Thymus (tissue), 11 donors: ENCODE results near the gene TENT5C. TPM values are rescaled to one million over a fixed set of nuclear protein-coding genes. Genes with fewer than 3 reads are reported as not detected.

ENCODE experiments used
- DNase-seq, 9 donors: peaks; one replicate each; pipeline ENCODE4 v3.0.0-alpha.2; 2013; ENCODE audit warnings: low spot score in 9 of 9, low read depth in 6 of 9, missing footprints in 1 of 9
- H3K27ac ChIP-seq, 2 donors: one replicate each; pipeline ENCODE4 v1.5.1; 2013; ENCODE audit warnings: control low read depth in 1 of 2, low read depth in 1 of 2, low read length in 1 of 2, mild to moderate bottlenecking in 1 of 2, moderate library complexity in 1 of 2
- H3K27me3 ChIP-seq, 2 donors: one replicate each; pipeline ENCODE4 v1.5.1; 2013; ENCODE audit warnings: low read length in 1 of 2; ENCODE audit not compliant: control insufficient read depth in 2 of 2, insufficient read depth in 1 of 2
- H3K36me3 ChIP-seq, 2 donors: one replicate each; pipeline ENCODE4 v1.5.1; 2013; ENCODE audit warnings: low read length in 1 of 2, mild to moderate bottlenecking in 1 of 2, moderate library complexity in 1 of 2; ENCODE audit not compliant: control insufficient read depth in 2 of 2, insufficient read depth in 2 of 2
- H3K4me1 ChIP-seq, 2 donors: one replicate each; pipeline ENCODE4 v1.5.1; 2013; ENCODE audit warnings: low read length in 2 of 2; ENCODE audit not compliant: control insufficient read depth in 2 of 2, insufficient read depth in 2 of 2
- H3K4me3 ChIP-seq, 2 donors: one replicate each; pipeline ENCODE4 v1.5.1; 2013; ENCODE audit warnings: low read length in 2 of 2, control low read depth in 1 of 2, mild to moderate bottlenecking in 1 of 2
- H3K9me3 ChIP-seq, 2 donors: one replicate each; pipeline ENCODE4 v1.5.1; 2013; ENCODE audit warnings: low read length in 1 of 2, mild to moderate bottlenecking in 1 of 2; ENCODE audit not compliant: control insufficient read depth in 2 of 2, insufficient read depth in 1 of 2
- WGBS: extraction: QIAGEN DNeasy Blood & Tissue Kit; methylation state at CpG from one replicate; pipeline ENCODE4 v1.1.7; 2013; 5-methylcytosine and 5-hydroxymethylcytosine counted together
- polyA plus RNA-seq: library from polyadenylated mRNA; stranded (reverse); fragments of 200-250 nt; gene quantifications from one replicate; pipeline ENCODE4 v1.2.3, GENCODE V29; 2013
- total RNA-seq: library from RNA; stranded (reverse); fragments of 120-200 nt; gene quantifications from one replicate; pipeline ENCODE4 v1.2.4, GENCODE V29; 2013
- donor health status: healthy.

Gene TENT5C
- total and polyA plus RNA-seq, 2 donors, result 2.5 to 3.7 TPM

DNA sequence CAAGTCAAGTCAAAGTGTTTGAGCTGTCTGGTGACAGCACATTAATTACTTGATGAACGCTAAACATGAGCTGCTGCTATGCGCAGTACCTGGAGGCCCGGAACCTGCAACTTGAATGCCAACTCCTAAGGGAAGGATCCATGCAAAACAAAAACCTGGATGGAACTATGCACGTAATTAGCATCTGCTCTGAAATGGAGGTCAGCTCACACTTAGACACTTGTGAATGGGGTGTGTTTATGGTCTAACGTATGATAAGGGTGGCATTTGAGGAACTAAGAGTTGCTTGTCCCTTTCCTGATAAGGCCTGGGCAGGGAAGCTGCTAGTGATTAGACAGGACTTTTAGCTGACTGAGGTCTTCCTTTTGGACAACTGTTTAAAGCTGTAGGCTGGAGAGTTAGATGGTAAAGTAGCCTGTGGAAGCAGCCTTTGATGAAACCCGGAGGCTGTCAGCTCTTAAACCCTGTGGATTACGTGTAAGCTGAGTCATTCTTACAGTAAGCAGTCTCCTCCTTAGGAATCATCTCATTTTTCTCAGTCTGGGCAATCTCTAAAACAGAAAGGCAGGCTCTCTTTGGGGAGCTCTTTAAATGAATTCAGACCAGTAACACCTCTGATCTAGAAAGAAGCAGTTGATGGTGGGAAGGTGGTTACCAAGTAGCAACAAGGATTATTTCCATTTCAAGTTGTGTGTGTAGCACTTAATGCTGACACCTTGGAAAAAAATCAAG lies 6.8 kb downstream of the TENT5C start:
- no peak overlapping the region for H3K27ac ChIP-seq

GRCh38 chr1:117613249-117613968 lies 7.6 kb downstream of the TENT5C start:
- peaks cover 4 to 7% of the 10 kb centered on the region in 2 donors for H3K4me1 ChIP-seq
- H3K9me3 ChIP-seq, result no peaks in the 10 kb centered on the region
- WGBS, result 88% methylated on average over 8 of the region's 8 CpGs
- peaks cover 0 to 34% of the 10 kb centered on the region in 2 donors for H3K27me3 ChIP-seq
- H3K27ac ChIP-seq, result no peak overlapping the region
- DNase-seq, result no peak
- H3K4me3 ChIP-seq, result no peak overlapping the region
- no peaks in the 10 kb centered on the region for H3K36me3 ChIP-seq

More for the DNA sequence above, 6.8 kb downstream of the TENT5C start:
- H3K4me3 ChIP-seq, result no peak overlapping the region
- no peaks in the 10 kb centered on the region for H3K9me3 ChIP-seq
- H3K27me3 ChIP-seq, result peaks cover 0 to 41% of the 10 kb centered on the region in 2 donors
- WGBS, result 45% methylated on average over 7 of the region's 7 CpGs
- peaks cover 4 to 7% of the 10 kb centered on the region in 2 donors for H3K4me1 ChIP-seq
- H3K36me3 ChIP-seq, result no peaks in the 10 kb centered on the region
- no peak for DNase-seq

- Histone ChIP-seq H3K27me3 (peaks cover 0 to 29% of the 10 kb centered on the region in 2 donors), H3K4me1 (peaks cover 4 to 7% of the 10 kb centered on the region in 2 donors), H3K36me3 (no peaks in the 10 kb centered on the region), H3K27ac (no peak overlapping the region), H3K4me3 (no peak overlapping the region), H3K9me3 (no peaks in the 10 kb centered on the region)
- 93% methylated on average over 9 of the region's 9 CpGs for WGBS
- DNase-seq, result no peak
These were observed 8.3 kb downstream of the TENT5C start for GRCh38 chr1:117613969-117614729.

DNA sequence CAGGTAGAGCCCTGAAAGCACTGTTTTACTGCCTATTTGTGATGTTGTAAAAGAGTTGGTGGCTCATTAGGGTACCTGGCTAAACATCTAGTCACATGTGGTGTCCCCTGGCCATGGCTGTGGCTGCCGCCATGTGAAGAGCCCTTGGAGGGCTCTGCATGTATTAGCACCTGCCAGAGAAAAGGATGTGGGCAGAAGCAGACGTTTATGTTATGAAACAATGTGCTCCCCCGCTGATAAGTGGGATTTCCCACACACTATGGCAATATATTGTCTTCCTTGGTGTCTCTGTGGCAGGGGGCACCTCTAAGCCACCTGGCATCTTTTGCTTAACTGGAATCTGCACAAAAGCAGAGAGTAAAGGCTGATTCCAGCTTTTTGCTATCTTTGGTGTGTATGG lies 9.6 kb downstream of the TENT5C start:
- Histone ChIP-seq H3K27me3 (peaks cover 0 to 20% of the 10 kb centered on the region in 2 donors), H3K4me1 (peaks cover 4 to 7% of the 10 kb centered on the region in 2 donors), H3K36me3 (no peaks in the 10 kb centered on the region), H3K4me3 (no peak overlapping the region), H3K9me3 (no peaks in the 10 kb centered on the region), H3K27ac (no peak overlapping the region)
- DNase-seq, result peak in 1 of 9 donors; percentile 39
- WGBS, result 11% methylated on average over 3 of the region's 3 CpGs

DNA sequence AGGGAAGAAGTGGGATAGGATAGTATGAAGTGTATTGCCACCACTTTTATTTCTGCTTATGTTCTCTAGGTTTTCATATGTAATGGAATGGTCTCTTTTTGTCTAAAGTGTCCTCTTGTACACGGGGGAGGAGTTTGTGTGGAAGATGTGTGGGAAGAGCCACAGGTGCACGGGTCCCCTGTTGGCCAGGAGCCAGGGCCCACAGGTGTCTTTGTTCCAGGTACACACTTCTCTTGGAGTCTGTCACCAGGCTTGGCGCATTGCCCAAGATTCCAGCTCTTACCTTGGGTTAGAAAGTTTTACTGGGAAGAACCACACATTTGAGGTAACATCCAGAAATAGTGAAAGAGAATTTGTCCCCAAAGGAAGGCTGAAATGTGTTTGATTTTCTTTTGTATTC lies 10.5 kb downstream of the TENT5C start:
- H3K9me3 ChIP-seq, result no peaks in the 10 kb centered on the region
- H3K4me3 ChIP-seq, result no peak overlapping the region
- peaks cover 4 to 7% of the 10 kb centered on the region in 2 donors for H3K4me1 ChIP-seq
- no peaks in the 10 kb centered on the region for H3K36me3 ChIP-seq
- H3K27me3 ChIP-seq, result peaks cover 0 to 17% of the 10 kb centered on the region in 2 donors
- DNase-seq, result no peak
- H3K27ac ChIP-seq, result no peak overlapping the region
- 63% methylated on average over 3 of the region's 3 CpGs for WGBS

GRCh38 chr1:117616967-117617366 lies 11.1 kb downstream of the TENT5C start:
- Histone ChIP-seq H3K36me3 (no peaks in the 10 kb centered on the region), H3K9me3 (no peaks in the 10 kb centered on the region), H3K4me1 (peaks cover 4 to 7% of the 10 kb centered on the region in 2 donors), H3K4me3 (no peak overlapping the region), H3K27ac (no peak overlapping the region), H3K27me3 (peaks cover 0 to 14% of the 10 kb centered on the region in 2 donors)
- 86% methylated on average over 6 of the region's 6 CpGs for WGBS
- DNase-seq, result no peak

DNA sequence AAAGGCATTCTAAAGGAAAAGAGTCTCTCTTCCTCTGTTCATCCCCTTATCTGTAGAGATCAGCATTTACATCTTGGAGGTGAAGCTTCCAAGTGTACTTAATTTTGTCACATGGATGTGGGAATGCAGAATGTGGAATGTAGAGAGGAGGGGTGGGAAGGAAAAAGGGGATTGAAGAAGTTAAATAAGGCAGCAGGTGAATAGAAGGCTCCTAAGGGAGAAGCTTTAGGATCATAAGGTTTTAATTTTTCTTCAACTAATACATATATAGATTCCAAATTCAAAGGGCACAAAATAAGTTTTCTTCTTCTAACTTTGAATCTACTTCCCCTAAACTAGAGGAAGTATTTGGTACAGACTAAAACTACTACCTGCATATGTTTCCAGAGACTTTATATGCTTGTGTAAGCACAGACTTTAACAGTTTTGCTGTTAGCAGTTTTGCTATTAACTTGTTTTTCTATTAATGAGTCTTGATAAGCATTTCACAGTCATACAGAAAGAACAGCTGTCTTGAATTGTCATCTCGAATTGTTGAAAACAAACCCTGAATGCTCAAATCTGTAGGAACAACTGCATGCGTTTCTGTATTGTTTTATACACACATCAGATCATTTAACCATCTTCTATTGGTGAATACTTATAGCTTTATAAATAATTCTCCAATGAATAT lies 12.7 kb downstream of the TENT5C start:
- 97% methylated on average over 2 of the region's 2 CpGs for WGBS
- H3K36me3 ChIP-seq, result no peaks in the 10 kb centered on the region

DNA sequence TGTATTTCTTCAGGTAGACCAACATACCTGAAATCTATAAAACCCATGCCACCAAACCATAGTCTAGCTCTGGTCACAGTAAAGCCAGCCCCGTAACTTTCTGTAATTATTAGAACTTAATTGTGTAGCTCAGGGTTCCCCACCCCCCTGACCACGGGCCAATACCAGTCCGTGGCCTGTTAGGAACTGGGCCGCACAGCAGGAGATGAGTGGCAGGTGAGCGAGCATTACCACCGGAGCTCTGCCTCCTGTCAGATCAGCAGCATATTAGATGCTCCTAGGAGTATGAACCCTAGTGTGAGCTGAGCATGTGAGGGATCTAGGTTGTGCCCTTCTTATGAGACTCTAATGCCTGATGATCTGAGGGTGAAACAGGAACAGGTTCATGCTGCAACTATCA lies 14.6 kb downstream of the TENT5C start:
- Histone ChIP-seq H3K27ac (no peak overlapping the region), H3K4me1 (peaks cover 3 to 5% of the 10 kb centered on the region in 2 donors), H3K36me3 (no peaks in the 10 kb centered on the region), H3K27me3 (peaks cover 0 to 12% of the 10 kb centered on the region in 2 donors), H3K9me3 (no peaks in the 10 kb centered on the region), H3K4me3 (no peak overlapping the region)
- DNase-seq, result no peak
- WGBS, result 97% methylated on average over 6 of the region's 6 CpGs

More for the DNA sequence above, 12.7 kb downstream of the TENT5C start:
- Histone ChIP-seq H3K27me3 (peaks cover 0 to 16% of the 10 kb centered on the region in 2 donors), H3K4me1 (peaks cover 4 to 7% of the 10 kb centered on the region in 2 donors), H3K9me3 (no peaks in the 10 kb centered on the region), H3K27ac (no peak overlapping the region), H3K4me3 (no peak overlapping the region)
- DNase-seq, result no peak
